Subcutaneous abdominal adipose tissue (tissue), 5 donors: ENCODE results near the gene PCBP3.
"Not testable (repeated sequence)": the region's sequence is repeated elsewhere in the genome, so short reads cannot be mapped to it uniquely, and the experiment has no call there.

Source experiments
- H3K27ac ChIP-seq: one replicate; pipeline ENCODE4 v1.7.0; 2013; ENCODE audit warnings: low read depth, mild to moderate bottlenecking, inconsistent platforms, low read length, moderate library complexity
- H3K27me3 ChIP-seq, 5 donors: one replicate each; pipeline ENCODE4 v1.7.0; 2013; ENCODE audit warnings: low read length in 5 of 5, inconsistent platforms in 1 of 5; ENCODE audit not compliant: control insufficient read depth in 5 of 5, insufficient read depth in 4 of 5
- H3K36me3 ChIP-seq, 5 donors: one replicate each; pipeline ENCODE4 v1.7.0; 2013; ENCODE audit warnings: low read length in 5 of 5; ENCODE audit not compliant: control insufficient read depth in 5 of 5, insufficient read depth in 5 of 5
- H3K4me1 ChIP-seq, 5 donors: one replicate each; pipeline ENCODE4 v1.7.0; 2013; ENCODE audit warnings: low read length in 5 of 5, mild to moderate bottlenecking in 3 of 5, moderate library complexity in 1 of 5; ENCODE audit not compliant: control insufficient read depth in 5 of 5, insufficient read depth in 5 of 5
- H3K4me3 ChIP-seq, 5 donors: one replicate each; pipeline ENCODE4 v1.7.0; 2013; ENCODE audit warnings: low read length in 5 of 5, low read depth in 1 of 5
- H3K9ac ChIP-seq, 5 donors: one replicate each; pipeline ENCODE4 v1.7.0; 2013; ENCODE audit warnings: low read length in 5 of 5, mild to moderate bottlenecking in 4 of 5, moderate library complexity in 3 of 5
- H3K9me3 ChIP-seq, 5 donors: one replicate each; pipeline ENCODE4 v1.7.0; 2013; ENCODE audit warnings: low read length in 5 of 5; ENCODE audit not compliant: control insufficient read depth in 5 of 5
- donor health status: healthy.
- donor health status: healthy.
- donor health status: healthy.
- donor health status: healthy.
- donor health status: healthy.

PCBP3 gene

GRCh38 chr21:45704311-45705108 is 61.0 kb downstream of the PCBP3 start:
- Histone ChIP-seq H3K27ac (no peak overlapping the region), H3K9ac (no peak overlapping the region), H3K4me3 (no peak overlapping the region), H3K4me1 (peaks cover 0 to 6% (median 0%) of the 10 kb centered on the region in 5 donors), H3K9me3 (no peaks in the 10 kb centered on the region), H3K36me3 (no peaks in the 10 kb centered on the region), H3K27me3 (no peaks in the 10 kb centered on the region)

- peaks cover 0 to 6% (median 0%) of the 10 kb centered on the region in 5 donors for H3K4me1 ChIP-seq
- H3K27me3 ChIP-seq, result no peaks in the 10 kb centered on the region
- peaks cover 0 to 3% (median 0%) of the 10 kb centered on the region in 5 donors for H3K9me3 ChIP-seq
- H3K4me3 ChIP-seq, result no peak overlapping the region
- H3K27ac ChIP-seq, result no peak overlapping the region
- H3K36me3 ChIP-seq, result no peaks in the 10 kb centered on the region
- H3K9ac ChIP-seq, result no peak overlapping the region
Measured at GRCh38 chr21:45706299-45706698, 62.8 kb downstream of the PCBP3 start.

GRCh38 chr21:45709173-45709572 is 65.6 kb downstream of the PCBP3 start:
- Histone ChIP-seq H3K9ac (no peak overlapping the region), H3K27me3 (no peaks in the 10 kb centered on the region), H3K27ac (no peak overlapping the region), H3K4me3 (no peak overlapping the region), H3K4me1 (peaks cover 0 to 6% (median 0%) of the 10 kb centered on the region in 5 donors), H3K36me3 (no peaks in the 10 kb centered on the region), H3K9me3 (peaks cover 0 to 5% (median 0%) of the 10 kb centered on the region in 5 donors)

- Histone ChIP-seq H3K4me1 (peaks cover 0 to 6% (median 0%) of the 10 kb centered on the region in 5 donors), H3K27ac (no peak overlapping the region), H3K4me3 (no peak overlapping the region), H3K9me3 (peaks cover 0 to 5% (median 0%) of the 10 kb centered on the region in 5 donors), H3K27me3 (no peaks in the 10 kb centered on the region), H3K9ac (no peak overlapping the region), H3K36me3 (no peaks in the 10 kb centered on the region)
Measured at GRCh38 chr21:45709696-45710268, 66.3 kb downstream of the PCBP3 start.

- H3K9ac ChIP-seq, H3K4me1 ChIP-seq, H3K9me3 ChIP-seq, H3K36me3 ChIP-seq, H3K27me3 ChIP-seq, H3K4me3 ChIP-seq, H3K27ac ChIP-seq: not testable (repeated sequence)
Measured at GRCh38 chr21:45710306-45710705, 66.8 kb downstream of the PCBP3 start.

- no peak overlapping the region for H3K9ac ChIP-seq
- H3K4me3 ChIP-seq, result no peak overlapping the region
- no peaks in the 10 kb centered on the region for H3K27me3 ChIP-seq
- H3K4me1 ChIP-seq, result peaks cover 0 to 6% (median 0%) of the 10 kb centered on the region in 5 donors
- H3K27ac ChIP-seq, result no peak overlapping the region
- peaks cover 0 to 5% (median 0%) of the 10 kb centered on the region in 5 donors for H3K9me3 ChIP-seq
- H3K36me3 ChIP-seq, result peaks cover 0 to 5% (median 0%) of the 10 kb centered on the region in 5 donors
Measured at GRCh38 chr21:45713613-45714012, 70.1 kb downstream of the PCBP3 start.

GRCh38 chr21:45715441-45715840 is 71.9 kb downstream of the PCBP3 start:
- no peaks in the 10 kb centered on the region for H3K27me3 ChIP-seq
- H3K27ac ChIP-seq, result no peak overlapping the region
- H3K9ac ChIP-seq, result no peak overlapping the region
- no peak overlapping the region for H3K4me3 ChIP-seq
- H3K9me3 ChIP-seq, result peaks cover 0 to 5% (median 0%) of the 10 kb centered on the region in 5 donors
- no peaks in the 10 kb centered on the region for H3K4me1 ChIP-seq
- peaks cover 0 to 5% (median 0%) of the 10 kb centered on the region in 5 donors for H3K36me3 ChIP-seq

GRCh38 chr21:45718413-45718812 is 74.9 kb downstream of the PCBP3 start:
- H3K4me1 ChIP-seq, result no peaks in the 10 kb centered on the region
- peaks cover 0 to 5% (median 0%) of the 10 kb centered on the region in 5 donors for H3K36me3 ChIP-seq

GRCh38 chr21:45719177-45719802 is 75.8 kb downstream of the PCBP3 start:
- Histone ChIP-seq H3K4me1 (peaks cover 0 to 3% (median 1%) of the 10 kb centered on the region in 5 donors), H3K9ac (no peak overlapping the region), H3K4me3 (no peak overlapping the region), H3K36me3 (peaks cover 0 to 5% (median 0%) of the 10 kb centered on the region in 5 donors), H3K9me3 (no peaks in the 10 kb centered on the region), H3K27ac (no peak overlapping the region), H3K27me3 (no peaks in the 10 kb centered on the region)

More at GRCh38 chr21:45718413-45718812, 74.9 kb downstream of the PCBP3 start:
- Histone ChIP-seq H3K27me3 (no peaks in the 10 kb centered on the region), H3K4me3 (no peak overlapping the region), H3K9me3 (no peaks in the 10 kb centered on the region), H3K27ac (no peak overlapping the region), H3K9ac (no peak overlapping the region)

- H3K9me3 ChIP-seq, H3K9ac ChIP-seq, H3K4me3 ChIP-seq, H3K27ac ChIP-seq, H3K27me3 ChIP-seq, H3K36me3 ChIP-seq: not testable (repeated sequence)
- H3K4me1 ChIP-seq, result peaks cover 0 to 10% (median 6%) of the 10 kb centered on the region in 5 donors
Measured at GRCh38 chr21:45720204-45720603, 76.7 kb downstream of the PCBP3 start.
